ENCODE data around the gene ZNF714. TPM values are rescaled to one million over a fixed set of nuclear protein-coding genes. Genes with fewer than 3 reads are reported as not detected.

The ZNF714 gene
- 10 to 100 TPM in 1 of 3 donors, 1 to 10 TPM in 2; 4.5 to 10.2 (median 7.3) TPM for total RNA-seq
- long read RNA-seq, donor 1, partial matches to known transcripts: 0 of 1 reads
- long read RNA-seq, donor 1, other reads (novel, unspliced or antisense): 1 of 1 reads
- long read RNA-seq, donor 2, partial matches to known transcripts: 0 of 4 reads
- long read RNA-seq, donor 2, other reads (novel, unspliced or antisense): 4 of 4 reads

DNA sequence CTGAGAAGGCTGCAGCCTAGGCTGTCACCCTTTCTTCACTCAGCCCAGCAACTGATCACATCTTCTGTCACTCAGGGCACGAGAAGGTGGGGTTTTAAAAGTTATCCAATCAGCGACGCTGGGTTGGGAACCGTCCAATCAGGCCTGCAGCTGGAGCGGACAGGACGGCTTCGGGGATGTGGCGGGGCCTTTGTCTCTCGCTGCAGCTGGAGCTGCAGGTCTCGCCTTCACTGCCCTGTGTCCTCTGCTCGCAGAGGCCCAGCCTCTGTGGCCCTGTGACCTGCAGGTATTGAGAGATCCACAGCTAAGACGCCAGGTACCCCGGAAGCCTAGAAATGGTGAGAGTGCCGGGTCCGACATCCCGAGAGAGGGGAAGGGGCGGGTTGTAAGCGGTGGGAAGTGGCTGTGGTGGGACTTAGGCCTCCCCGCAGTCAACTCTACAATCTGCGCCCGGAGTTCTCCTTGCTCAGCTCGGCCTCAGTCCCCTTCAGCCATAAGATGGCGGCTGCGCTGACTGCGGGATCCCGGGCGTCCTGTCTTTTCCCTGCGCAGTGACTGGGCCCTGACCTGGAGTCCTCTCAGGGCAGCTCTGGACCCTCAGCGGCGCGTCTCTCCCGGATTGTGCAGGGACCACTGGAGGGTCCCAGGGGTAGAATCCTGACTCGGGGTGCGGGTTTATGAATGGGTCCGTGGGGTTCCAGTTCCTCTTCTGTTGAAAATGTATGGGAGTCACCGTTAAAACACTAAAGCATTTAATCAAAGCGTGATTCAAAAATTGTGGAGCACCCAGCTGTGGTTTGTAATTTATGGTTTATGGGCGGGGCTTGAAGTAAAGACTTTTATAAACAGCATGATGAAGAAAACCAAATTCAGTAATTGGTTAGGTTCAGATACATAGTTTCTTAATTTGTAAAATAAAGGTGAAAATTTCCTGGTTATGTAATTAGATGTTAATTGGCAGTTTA lies at the start of gene ZNF714:
TSS of gene ZNF714 (plus strand) at position 193 of the 965 bp plus-strand sequence. CDS start 16,066 bp downstream, outside the sequence.
- Histone ChIP-seq H3K36me3 (ENCODE audit: low read depth) (no peaks in the 10 kb centered on the region), H3K4me3 (peak within 1 kb of the TSS; percentile 12), H3K4me1 (ENCODE audit: low read depth) (no peaks in the 10 kb centered on the region), H3K9me3 (no peaks in the 10 kb centered on the region)
- peak; percentile 80 to 93 (median 87) for DNase-seq
- TF ChIP-seq CTCF (IDR thresholded peaks at IDR 0.05): no peak
- peak; percentile 100 for ATAC-seq
- intact Hi-C loops (cut with DNase I, micrococcal nuclease): no loop called here

DNA sequence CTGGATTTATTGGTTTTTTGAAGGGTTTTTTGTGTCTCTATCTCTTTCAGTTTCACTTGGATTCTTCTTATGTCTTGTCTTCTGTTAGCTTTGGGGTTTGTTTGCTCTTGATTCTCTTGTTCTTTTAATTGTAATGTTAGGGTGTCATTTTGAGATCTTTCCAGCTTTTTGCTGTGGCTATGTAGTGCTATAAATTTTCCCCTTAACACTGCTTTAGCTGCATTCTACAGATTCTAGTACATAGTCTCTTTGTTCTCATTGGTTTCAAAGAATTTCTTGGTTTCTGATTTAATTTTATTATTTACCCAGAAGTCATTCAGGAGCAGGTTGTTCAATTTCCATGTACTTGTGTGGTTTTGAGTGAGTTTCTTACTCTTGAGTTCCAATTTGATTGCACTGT lies 37.0 kb upstream of the ZNF714 start:
- peaks cover 64% of the 10 kb centered on the region for H3K9me3 ChIP-seq
- DNase-seq: no peak
- no peak for ATAC-seq
- H3K4me3 ChIP-seq: no peak overlapping the region
- H3K4me1 ChIP-seq (ENCODE audit: low read depth): no peaks in the 10 kb centered on the region
- no peak for TF ChIP-seq CTCF (IDR thresholded peaks at IDR 0.05)
- intact Hi-C loops (cut with DNase I, micrococcal nuclease): no loop called here
- no peaks in the 10 kb centered on the region for H3K36me3 ChIP-seq (ENCODE audit: low read depth)

GRCh38 chr19:21046489-21046888 lies 35.5 kb upstream of the ZNF714 start:
- H3K9me3 ChIP-seq: peaks cover 75% of the 10 kb centered on the region
- H3K4me3 ChIP-seq: no peak overlapping the region
- no peak for TF ChIP-seq CTCF (IDR thresholded peaks at IDR 0.05)
- intact Hi-C loops (cut with DNase I, micrococcal nuclease): no loop called here
- H3K4me1 ChIP-seq (ENCODE audit: low read depth): no peaks in the 10 kb centered on the region
- no peak for ATAC-seq
- H3K36me3 ChIP-seq (ENCODE audit: low read depth): no peaks in the 10 kb centered on the region
- DNase-seq: no peak

DNA sequence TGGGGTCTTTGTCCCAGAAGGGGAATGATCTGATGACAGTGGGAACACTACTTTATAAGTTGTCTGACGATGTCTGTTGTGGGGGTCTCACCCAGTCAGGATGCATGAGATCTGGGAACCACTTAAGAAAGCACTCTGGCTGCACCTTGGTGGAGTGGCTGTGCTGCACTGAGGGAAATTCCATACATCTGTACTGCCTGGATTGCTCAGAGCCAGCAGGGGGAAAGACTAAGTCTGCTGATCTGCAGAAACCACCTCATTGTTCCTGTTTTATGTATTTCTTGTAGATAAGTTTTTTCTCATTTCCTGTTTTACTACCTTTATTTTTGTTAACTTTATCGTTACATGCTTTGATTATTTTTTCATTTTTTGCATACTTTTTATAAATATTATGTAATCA lies 34.3 kb upstream of the ZNF714 start:
- ATAC-seq (no peak), DNase-seq (no peak)
- TF ChIP-seq CTCF (IDR thresholded peaks at IDR 0.05): no peak
- Histone ChIP-seq H3K36me3 (ENCODE audit: low read depth) (no peaks in the 10 kb centered on the region), H3K4me1 (ENCODE audit: low read depth) (no peaks in the 10 kb centered on the region), H3K9me3 (peaks cover 75% of the 10 kb centered on the region), H3K4me3 (no peak overlapping the region)
- intact Hi-C loops (cut with DNase I, micrococcal nuclease): no loop called here

GRCh38 chr19:21052902-21053301 lies 29.1 kb upstream of the ZNF714 start:
- ATAC-seq: no peak
- DNase-seq: no peak
- intact Hi-C loops (cut with DNase I, micrococcal nuclease): no loop called here
- Histone ChIP-seq H3K4me3 (no peak overlapping the region), H3K4me1 (ENCODE audit: low read depth) (no peaks in the 10 kb centered on the region), H3K9me3 (peaks cover 84% of the 10 kb centered on the region), H3K36me3 (ENCODE audit: low read depth) (peaks cover 15% of the 10 kb centered on the region)
- TF ChIP-seq CTCF (IDR thresholded peaks at IDR 0.05): no peak
